ENCODE results near the gene PM20D1.
"Not testable (repeated sequence)": the region's sequence is repeated elsewhere in the genome, so short reads cannot be mapped to it uniquely, and the experiment has no call there.

Gene PM20D1

DNA sequence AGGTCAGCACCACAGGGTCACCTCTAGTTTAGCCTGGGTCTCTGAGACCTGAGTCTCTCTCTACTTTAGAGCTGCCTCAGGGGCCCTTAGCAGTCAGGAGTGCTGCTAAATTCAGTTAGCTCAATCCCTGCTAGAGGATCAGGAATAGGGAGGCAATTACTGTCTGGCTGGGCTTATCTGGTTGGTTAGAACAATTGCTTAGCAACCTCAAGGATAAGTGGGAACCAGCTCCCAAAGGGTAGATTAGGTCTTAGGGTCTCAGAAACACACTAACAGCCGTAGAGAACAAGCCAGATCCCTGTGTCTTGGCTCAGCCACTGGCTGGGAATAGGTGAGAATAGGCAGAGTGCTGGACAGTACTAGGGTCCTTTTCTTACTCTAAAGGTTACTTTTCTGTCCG is 7.7 kb downstream of the PM20D1 start:
- DNase-seq (ENCODE audit: low spot score) = no peak

DNA sequence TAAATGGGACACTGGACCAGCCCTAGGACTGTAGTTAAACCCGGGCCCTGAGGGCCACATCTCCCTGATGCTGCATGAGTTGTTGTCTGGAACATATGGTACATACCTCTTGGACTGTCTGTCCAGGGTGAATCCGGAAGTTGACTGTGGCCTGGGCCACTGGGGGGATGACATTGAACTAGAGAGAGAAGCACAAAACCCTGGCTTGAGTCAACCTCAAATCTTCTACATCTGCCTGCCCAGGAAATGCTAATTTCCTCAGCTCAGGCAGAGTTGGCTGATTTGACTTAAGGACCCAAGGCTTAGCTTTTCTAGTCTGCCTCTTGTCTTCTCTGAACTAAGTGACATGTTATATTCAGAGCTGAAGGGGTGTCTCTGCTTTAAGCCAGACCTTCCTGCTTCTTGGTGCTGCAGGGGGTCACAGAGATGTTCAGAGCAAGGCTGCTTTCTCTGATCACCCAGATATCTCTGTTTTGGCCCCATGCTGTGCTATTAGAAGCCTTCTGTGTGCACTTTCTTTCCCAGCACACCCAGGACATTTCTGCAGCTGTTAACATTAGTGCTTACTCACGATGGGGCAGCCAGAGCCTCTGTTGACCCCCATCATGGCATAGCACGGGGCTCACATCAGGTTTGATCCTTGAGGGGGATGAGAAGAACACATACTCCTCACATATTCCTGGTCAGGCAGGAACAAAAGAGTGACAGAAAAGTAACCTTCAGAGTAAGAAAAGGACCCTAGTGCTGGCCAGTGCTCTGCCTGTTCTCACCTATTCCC is 9.6 kb downstream of the PM20D1 start:
- no peak for DNase-seq (ENCODE audit: low spot score)

DNA sequence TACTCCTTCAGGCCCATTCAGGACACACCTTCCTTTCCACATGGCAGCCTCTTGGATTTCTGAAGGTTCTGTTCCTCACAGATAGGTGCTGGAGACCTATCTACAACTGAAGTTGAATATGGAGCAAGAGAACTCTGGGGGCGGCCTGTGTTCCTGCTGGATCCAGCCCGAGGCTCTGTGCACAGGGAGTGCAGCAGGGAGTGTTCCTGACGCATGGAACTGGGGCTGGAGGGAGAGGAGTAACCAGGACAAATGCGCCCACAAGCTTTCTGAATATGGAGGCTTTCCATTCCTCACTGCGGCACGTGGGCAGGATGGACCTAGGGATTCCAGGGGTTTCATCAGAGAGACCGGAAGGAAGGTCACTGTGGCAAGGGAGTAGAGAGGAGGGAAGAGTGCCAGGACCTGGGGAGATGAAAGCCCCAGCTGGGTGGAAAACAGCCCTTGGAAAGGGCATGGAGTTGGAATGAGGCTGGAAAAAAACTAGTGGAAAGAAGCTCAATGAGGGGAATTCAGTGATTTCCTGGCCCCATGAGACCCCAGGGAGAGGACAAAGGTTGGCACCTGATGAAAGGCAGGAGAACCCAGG is 12.5 kb downstream of the PM20D1 start:
- no peak for DNase-seq (ENCODE audit: low spot score)

DNA sequence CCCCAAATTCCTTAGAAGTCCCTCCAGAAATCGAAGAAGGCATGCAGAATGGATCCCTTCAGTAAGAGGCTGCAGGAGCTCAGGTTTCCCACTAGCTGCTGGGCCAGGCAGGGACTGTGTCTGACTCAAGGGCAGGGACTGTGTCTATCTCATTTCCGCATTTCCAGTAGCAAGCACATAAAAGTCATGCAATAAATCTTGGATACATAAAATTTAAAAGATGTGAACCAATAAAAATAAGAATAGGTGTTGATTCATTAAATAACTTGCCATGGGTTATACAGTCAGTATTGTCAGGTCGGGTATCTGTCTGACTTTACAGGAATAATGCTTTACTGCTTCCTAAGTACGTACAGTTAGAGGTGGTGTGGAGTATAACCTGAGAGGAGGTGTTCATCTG is 15.2 kb downstream of the PM20D1 start:
- DNase-seq (ENCODE audit: low spot score) = no peak

DNA sequence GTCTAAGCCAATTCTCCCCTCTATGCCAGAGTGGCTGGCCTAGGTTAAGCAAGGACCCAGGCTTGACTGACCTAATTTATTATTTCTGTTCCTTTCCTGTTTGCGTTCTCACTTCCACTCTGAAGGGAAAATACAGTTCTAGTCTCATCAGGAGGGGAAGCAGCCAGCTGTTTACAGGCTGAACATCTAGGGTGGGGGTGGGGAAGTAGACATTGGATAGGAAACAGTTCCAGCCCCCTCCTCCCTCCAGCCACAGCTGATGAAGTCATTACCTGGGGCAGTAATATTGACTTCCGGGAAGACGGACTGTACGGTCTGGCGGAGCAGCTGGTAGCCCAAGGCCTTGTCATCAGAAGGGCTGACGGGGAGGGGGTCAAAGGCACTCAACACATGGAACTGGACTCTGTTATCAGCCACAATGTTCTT is 17.6 kb downstream of the PM20D1 start:
- no peak for DNase-seq (ENCODE audit: low spot score)

DNA sequence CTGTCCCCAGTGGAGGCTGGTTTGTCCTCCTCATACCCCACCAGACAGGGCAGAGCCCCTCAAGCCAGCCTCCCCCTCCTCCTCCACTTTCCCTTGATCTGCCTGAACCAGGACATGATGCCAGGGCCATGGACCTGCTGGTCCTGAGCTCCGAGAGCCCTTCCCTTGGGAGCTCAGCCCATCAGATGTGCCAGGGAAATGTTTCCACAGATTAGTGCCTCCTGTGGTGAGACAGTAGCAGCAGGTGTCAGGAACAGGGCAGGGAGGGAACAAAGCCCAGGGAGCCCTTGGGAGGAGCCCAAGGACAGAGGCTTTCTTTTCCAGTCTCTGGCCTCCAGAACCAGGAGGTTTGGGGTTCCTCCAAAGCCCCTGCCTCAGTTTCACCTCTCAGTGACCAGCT is 22.3 kb downstream of the PM20D1 start:
- DNase-seq (ENCODE audit: low spot score) = no peak

DNA sequence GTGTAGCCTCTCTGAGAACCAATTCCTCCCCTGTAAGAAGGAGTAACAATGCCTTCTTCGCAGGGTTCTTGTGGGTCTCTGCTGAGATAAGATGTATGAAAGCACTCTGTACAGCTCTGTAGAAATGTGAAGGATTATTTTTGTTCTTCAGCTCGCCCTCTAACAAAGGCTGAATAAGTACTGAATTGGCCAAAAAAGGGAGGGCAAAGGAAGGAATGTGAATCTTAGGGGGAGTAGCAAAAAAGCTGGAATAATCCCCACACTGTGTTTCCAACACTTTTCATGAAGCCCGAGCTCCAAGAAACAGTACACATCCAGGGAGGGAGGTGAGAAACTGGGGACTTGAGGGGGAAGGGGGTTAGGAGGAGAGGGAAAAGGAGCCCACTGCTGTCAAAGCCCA is 22.9 kb downstream of the PM20D1 start:
- DNase-seq (ENCODE audit: low spot score) = no peak

DNA sequence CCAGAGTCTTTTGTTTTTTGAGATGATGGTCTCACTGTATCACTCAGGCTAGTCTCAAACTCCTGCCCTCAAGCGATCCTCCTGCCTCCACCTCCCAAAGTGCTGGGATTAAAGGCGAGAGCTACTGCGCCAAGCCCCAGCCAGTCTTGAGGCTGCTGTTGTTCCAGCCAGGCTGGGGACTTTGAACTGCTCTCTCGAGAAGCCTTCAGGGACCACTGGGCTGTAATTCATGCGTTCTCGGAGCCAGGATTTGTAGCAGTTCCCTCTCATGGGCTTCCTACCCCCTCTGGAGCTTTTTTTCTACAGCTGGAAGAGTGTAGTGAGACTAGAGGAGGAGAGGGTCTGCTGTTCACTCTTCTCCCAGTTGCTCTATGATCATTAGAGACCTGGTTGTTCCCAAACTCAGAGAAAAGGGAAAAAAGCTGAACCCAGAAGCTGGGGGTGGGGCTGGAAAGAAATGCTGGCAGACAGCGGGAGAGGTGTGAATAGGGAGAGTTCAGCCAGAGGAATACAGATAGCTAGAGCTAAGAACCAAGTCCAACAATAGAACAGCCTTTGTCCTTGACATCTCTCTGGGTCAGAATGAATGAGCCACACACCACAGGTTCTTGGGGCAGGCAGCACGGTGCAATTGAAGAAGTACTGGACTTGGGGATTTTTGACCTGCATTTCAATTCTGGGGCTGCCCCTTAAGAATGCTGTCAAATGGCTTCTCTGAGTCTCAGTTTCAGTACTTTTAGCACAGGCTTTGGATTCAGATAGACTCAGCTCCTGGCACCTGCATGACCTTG is 23.7 kb downstream of the PM20D1 start:
- DNase-seq (ENCODE audit: low spot score) = no peak

DNA sequence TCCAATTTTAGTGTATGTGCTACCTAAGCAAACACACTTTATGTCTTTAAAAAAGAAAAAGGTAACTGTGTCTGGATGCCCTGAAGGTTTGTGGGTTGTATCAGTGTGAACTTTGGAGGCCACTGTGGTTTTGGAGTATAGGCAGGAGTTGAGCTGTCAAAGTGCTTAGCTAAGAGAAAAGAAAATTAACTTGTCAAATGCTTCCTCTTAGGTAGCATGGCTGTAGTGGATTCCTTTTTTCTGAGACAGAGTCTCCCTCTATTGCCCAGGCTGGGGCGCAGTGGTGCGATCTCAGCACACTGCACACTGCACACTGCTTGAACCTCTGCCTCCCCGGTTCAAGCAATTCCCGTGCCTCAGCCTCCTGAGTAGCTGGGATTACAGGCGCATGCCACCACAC is 25.8 kb downstream of the PM20D1 start:
- no peak for DNase-seq (ENCODE audit: low spot score)

DNA sequence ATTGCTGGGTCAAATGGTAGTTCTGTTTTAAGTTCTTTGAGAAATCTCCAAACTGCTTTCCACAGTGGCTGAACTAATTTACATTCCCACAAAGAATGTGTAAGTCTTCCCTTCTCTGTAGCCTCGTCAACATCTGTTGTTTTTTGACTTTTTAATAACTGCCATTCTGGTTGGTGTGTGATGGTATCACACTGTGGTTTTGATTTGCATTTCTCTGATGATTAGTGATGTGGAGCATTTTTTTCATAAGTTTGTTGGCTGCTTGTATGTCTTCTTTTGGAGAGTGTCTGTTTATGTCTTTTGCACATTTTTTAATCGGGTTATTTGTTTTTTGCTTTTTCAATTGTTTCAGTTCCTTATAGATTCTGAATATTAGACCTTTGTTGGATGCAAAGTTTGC is 26.7 kb downstream of the PM20D1 start:
- DNase-seq (ENCODE audit: low spot score) = not testable (repeated sequence)

DNA sequence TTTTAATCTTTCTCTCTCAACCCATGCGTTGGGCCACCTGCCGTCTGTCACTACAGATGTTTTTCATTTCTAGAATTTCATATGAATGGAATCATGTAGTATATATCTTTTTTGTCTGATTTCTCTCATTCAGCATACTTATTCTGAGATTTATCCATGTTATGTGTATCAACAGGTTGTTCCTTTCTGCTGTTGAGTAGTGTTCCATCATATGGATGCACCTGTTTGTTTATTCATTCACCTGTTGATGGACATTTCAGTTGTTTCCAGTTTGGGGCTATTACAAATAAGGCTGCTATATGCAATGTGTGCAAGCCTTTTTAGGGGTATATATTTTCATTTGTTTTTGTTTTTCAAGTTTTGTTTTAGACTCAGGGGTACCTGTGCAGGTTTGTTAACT is 27.5 kb downstream of the PM20D1 start:
- DNase-seq (ENCODE audit: low spot score) = no peak

DNA sequence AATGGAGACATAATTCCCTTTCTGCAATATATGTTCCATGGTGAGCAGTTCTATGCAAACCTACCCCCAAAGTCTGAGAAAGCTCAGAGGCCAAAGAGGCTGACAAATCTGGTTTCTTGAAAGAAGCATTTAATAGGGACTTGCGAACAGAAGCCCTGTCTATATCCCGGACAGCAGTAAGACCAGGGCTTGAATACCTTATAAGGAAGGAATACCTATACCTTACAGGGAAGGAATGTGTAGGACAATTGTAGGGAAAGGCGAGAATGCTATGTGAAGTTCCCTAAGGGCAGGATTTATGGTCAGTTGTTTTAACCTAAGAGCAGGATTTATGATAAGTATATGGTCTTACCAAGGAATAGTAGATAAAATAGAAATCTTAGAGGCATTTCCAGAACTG is 31.9 kb downstream of the PM20D1 start:
- no peak for DNase-seq (ENCODE audit: low spot score)

DNA sequence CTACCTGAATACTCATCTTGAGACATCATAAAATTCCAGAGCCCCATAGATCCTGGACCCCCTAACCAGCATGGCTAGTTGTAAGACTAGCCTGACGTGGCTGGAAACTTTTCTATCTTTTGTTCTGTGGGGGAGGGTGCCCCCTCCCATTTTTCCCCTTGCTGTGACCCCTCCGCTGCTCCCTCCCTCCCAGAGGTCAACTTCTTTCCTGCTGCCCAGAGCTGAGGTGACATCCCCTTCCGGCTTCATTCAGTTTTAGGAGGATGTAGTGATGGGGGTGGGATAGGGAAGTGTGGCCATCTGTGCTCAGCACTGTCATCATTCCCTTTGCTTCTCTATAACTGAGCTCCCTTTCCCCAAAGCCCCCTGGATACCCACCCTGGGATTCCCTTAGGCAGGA is 32.6 kb downstream of the PM20D1 start:
- no peak for DNase-seq (ENCODE audit: low spot score)

DNA sequence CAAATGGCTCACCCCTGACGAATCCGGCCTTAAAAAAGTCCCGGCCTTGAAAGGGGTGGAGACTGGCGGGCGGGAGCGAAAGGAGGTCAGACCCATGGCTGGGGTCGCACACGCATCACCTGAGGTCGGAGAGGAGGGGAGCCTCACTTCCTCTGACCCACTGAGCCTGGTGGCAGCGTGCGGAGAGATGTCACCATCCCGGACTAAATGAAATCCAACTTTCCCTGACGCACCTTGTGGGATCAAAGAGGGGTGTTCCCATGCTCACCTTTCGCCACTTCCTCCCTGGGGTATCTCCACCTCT is 36.2 kb downstream of the PM20D1 start:
- no peak for DNase-seq (ENCODE audit: low spot score)

DNA sequence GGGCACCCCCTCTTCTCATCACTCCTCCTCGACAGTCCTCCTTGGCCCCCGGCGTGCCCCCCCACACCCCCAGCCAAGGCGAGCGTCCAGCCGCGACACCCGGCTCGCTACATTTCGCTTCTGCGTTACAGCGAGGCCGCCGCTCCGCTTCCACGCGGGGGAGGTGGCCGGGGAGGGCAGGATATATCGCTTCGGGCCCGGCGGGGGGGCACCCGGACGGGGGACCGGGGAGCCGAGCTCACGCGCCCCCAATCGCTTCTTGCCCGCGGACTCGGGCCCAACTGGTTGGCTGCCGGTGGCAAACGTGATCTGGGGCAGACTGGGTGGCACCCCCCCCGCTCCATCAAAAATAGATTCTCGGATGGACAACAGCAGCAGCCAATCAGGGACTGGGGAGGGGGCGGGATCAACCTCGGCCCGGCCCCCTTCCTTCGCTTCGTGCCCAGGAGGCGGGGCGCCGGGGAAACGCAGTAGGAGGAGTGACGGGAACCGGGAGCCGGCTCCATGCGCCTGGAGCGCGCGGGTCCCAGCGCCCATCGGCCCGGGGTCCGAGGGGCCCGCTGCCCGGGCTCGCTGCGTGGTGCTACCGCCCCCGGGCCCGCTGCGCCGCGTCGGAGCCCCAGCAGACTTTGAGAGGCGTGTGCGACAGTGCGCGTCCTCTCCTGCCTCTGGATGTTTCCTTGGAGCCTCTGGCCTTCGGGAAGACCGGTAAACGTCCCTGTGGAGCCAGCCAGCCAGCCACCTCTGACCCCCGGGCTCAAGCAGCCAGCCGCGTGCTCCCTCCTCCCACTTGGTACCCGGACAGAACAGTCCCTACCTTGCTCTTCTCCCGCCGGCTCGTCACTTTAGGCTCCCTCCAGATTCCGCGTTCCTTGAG is 36.8 kb downstream of the PM20D1 start, which contains the start of gene SLC41A1:
SLC41A1 (minus strand) TSS at position 321 of the 877 bp plus-strand sequence. CDS start 2,757 bp downstream, outside the sequence.
- DNase-seq (ENCODE audit: low spot score) = peak; percentile 97

DNA sequence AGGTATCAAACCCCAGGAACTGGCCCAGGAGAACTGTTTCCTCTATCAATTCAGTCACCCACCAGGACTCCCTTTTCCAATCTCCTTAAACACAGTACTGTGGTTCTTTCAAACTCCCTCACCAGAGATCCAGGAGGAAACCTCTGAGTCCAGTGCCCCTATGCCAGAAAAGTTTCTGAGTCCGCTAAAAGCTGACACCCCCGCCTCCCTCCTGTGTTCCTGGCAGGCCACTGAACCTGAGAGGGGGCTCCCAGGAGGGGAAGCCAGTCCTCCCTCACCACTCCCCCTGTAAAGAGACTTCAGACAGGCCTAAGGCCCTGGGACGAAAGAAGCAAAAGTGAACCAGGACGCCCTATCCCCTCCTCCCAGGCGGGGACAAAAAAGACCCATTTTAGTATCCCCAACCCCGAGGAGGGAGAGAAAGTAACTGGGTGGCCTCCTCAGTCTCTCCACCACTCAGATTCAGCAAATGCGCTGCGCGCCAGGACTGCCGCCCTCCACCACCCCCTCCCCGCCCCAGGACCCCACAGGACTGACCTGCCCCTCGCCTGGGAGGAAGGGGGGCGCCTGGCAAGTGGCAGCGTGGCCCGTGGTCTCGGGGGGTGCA is 37.6 kb downstream of the PM20D1 start:
- DNase-seq (ENCODE audit: low spot score) = peak; percentile 52

DNA sequence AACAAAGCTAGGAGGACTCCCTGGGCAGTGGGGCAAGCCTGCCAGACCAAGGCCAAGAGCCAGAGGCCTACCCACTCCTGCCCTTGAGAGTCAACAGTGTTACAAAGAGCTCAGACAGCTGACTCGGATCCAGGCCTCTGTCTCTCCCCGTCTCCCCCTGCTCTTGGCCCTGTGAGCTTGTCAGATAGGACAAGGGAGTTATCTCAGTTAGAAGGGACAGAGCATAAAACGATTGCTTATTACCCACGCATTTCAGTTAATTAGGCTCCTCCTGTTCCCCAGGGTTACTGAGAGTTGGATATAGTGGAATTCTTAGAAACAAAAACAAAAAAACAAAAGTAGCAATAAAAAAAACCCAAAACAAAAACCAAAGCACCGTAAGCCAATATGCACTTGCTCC is 38.3 kb downstream of the PM20D1 start:
- peak; percentile 85 for DNase-seq (ENCODE audit: low spot score)

DNA sequence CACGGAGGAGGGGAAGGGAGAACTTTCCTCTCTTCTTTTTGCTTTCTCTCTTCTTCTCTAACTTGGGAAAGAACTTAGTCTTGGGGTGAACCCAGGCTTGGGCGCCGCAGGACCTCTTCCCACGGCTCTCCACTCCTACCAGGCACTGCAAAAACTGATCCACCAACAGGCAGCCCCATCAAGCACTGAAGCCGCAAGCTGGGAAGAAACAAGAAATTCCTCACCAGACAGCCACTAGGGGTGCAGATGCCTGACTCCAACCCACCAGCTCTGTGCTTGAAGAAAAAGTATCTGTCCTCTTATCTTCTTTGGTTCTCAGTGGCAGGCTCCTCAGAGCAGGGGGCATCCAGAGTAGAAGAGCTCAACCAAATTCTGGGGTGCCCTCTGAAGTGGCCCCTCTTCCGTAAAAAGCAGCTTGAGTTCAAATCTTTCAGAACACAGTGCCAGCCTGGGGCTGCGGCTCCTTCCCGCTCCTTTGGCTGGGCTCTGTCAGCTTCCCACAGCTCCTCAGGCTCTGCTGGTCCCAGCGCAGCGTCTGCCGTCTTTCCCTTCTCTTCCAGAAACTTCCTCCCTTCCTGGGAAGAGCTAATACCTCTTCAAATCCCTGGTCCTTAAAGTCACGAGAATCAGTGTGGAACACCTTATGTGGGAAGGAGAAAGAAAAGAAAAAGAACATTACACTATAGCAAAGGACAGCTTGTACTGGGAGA is 39.3 kb downstream of the PM20D1 start:
- DNase-seq (ENCODE audit: low spot score) = no peak

DNA sequence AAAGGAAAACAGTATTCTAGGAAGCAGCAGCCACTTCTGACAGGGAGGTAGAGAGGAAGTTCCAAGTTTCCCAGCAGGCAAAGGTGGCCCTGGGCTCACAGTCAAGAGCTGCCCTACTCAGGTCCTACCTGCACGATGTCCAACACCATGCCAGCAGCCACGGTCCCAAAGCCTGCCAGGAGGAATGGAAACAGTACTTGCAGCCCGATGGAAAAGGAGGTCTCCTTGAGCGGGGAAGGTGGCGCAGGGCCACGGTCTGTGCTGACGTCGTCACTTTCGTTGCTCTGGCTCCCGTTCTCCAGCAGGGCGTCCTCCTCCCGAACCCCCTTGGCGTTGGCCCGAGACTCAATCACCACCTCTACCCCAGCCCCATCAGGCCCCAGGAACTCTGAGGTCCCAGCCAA is 40.0 kb downstream of the PM20D1 start:
- DNase-seq (ENCODE audit: low spot score) = no peak

DNA sequence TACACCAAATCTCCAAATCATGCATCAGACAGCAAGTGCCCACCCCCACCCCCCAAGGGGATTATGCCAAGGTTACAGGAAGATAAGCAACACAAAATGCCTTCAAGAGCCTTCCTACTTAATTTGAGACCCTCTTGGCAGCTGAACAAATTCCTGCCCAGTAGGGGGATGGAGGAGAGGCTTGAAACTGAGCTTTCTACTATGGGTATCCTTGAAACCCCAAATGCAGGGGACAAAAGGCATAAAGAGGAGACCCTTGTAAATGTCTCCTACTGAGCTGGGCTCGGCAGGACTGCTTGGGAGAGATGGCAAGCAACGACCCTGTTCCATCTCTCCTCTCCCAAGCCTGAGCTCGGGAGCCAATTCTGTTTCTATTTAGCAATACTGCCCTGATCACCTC is 40.5 kb downstream of the PM20D1 start:
- DNase-seq (ENCODE audit: low spot score) = no peak

DNA sequence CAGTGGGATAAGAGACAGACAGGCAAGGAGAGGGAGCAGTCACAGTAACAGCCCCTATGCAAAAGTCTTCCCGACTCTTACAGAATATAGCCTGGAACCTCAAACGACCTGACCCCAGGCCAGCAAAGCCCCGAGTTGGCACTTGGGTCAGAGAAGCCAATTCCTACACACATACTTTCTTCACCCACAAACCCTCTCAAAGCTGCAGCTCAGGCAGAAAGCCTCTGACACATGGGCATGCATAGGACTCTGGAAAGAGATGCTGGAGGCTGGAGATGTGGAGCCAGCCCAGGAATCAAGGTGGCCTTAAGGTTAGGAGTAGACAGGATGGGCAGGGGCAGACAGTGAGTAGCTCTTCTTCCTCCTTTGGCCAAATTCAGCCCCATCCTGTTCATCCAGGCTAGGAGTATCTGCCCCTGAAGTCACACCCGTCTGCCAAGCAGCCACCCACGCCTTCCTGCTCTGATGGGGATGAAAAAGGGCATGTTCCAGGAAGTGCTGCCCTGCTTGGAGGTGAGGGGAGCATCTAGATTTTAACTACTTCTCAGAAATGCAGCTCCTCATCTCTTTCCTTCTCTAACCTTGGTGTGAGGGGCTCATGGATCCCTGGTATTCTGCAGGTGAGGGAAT is 44.7 kb downstream of the PM20D1 start:
- no peak for DNase-seq (ENCODE audit: low spot score)

All from globus pallidus (tissue), 1 donor.